ENCODE measurements around the gene HOXA10. TPM values are rescaled to one million over a fixed set of nuclear protein-coding genes. Genes with fewer than 3 reads are reported as not detected.

Gene HOXA10
- total RNA-seq, 1 experiment from 2014 or later = 3.9 TPM

DNA sequence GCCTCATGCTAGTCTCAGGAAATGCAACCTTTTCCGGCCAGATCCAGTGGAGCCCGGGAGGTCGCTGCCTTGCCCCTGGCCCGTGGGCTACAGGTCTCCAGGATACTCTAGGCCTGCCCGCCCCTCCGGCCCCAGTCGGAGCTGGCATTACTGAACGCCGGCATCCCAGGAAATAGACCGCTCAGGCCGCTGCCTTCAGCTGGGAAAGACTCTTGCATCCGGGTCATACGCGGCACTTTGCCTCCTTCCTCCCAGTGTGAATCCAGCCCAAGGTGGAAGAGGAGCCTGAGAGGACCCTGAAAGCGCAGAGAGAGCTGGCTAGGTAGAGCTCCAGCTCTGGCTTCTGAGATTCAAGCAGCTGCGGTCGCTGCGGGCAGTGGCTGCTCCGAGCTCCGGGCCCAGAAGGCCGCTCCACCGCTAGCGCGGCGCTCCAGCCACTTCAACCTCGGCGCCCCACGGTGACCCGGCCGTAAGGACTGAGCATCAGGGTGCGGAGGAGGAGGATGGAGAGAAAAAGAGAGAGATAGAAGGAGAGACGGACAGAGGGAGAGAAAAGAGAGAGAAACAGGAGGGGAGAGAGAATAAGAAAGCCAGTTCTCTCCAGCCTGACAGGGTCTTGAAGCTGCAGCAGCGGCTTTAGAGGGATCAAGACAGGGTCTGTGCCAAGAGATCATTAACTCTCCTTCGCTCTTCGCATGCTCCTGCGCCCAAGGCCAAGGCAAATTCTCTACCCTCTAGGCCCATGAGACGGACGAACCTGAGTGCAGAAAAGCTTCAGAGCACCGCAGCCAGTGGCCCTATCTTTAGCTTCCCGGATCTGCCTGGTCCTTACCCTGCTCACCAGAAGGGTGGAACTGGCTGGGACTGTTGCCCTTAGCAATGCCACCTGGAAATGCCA is 1.8 kb upstream of the HOXA10 start:
- DNase-seq (ENCODE audit: unreplicated experiment) = no peak
- no peaks in the 10 kb centered on the region for H3K9me3 Mint-ChIP-seq (ENCODE audit: unreplicated experiment)
- peaks cover 11% of the 10 kb centered on the region for H3K36me3 Mint-ChIP-seq (ENCODE audit: insufficient read depth, unreplicated experiment)
- intact Hi-C loops (cut with micrococcal nuclease) = no loop called here
- TF ChIP-seq, protein P1, sequence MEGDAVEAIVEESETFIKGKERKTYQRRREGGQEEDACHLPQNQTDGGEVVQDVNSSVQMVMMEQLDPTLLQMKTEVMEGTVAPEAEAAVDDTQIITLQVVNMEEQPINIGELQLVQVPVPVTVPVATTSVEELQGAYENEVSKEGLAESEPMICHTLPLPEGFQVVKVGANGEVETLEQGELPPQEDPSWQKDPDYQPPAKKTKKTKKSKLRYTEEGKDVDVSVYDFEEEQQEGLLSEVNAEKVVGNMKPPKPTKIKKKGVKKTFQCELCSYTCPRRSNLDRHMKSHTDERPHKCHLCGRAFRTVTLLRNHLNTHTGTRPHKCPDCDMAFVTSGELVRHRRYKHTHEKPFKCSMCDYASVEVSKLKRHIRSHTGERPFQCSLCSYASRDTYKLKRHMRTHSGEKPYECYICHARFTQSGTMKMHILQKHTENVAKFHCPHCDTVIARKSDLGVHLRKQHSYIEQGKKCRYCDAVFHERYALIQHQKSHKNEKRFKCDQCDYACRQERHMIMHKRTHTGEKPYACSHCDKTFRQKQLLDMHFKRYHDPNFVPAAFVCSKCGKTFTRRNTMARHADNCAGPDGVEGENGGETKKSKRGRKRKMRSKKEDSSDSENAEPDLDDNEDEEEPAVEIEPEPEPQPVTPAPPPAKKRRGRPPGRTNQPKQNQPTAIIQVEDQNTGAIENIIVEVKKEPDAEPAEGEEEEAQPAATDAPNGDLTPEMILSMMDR (IDR thresholded peaks at IDR 0.05; ENCODE audit: unreplicated experiment) = no peak
- no peak overlapping the region for H3K4me3 Mint-ChIP-seq (ENCODE audit: unreplicated experiment)
- H3K27ac Mint-ChIP-seq (ENCODE audit: low read depth, unreplicated experiment) = no peak overlapping the region
- no peaks in the 10 kb centered on the region for H3K27me3 Mint-ChIP-seq (ENCODE audit: insufficient read depth, unreplicated experiment)
- CTCF ChIA-PET = interaction anchor here (0.6 to 1.8 kb wide), 5 partner anchors 9 to 844 kb away, joined by 3 to 8 read pairs (median 3); partner anchors contain the start of gene HOXA11
- POLR2A ChIA-PET = interaction anchor here (0.5 to 1.3 kb wide), 3 partner anchors 313 to 411 kb away, joined by 3 read pairs; no protein-coding TSS in a partner anchor
- peaks cover 12% of the 10 kb centered on the region for H3K4me1 Mint-ChIP-seq (ENCODE audit: insufficient read depth, unreplicated experiment)
- no TSS peak for BruUV-seq (replicated peaks)

DNA sequence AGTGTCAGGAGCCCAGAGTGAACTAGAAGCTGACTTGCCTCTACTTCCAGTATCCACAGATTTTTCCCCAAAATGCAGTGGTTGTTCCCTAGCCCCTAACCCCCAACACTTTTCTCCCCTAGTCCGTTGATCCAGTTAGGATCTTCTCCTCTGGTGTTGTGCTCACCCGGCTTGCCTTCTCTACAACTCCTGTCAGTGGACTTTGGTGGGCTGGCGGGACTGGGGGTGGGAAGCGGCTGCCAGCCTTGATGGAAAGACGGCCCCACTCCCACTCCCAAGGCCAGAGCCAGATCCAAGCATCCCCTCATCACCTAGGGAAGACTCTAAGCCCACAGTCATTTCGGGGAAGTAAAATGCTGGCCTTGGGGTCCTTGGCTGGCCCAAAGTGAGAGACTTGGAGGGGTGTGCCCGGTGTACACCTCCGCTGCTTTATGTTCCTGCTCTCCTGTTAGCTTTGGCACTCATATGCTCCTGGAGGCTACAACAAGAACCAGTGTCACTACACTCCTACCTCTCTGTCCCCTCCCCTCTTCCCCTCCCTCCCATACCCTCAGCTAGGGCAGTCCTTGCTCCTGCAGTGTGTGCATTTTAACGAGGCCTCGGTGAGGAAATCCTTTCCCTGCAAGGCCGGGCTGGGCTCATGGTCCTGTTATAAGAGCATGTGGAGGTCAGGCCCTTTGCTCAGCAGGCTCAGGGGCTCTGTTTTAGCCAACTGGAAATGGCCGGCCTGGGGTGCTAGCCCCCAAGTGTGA is 930 bp upstream of the HOXA10 start:
- H3K36me3 Mint-ChIP-seq (ENCODE audit: insufficient read depth, unreplicated experiment) = peaks cover 11% of the 10 kb centered on the region
- no peak for DNase-seq (ENCODE audit: unreplicated experiment)
- H3K4me3 Mint-ChIP-seq (ENCODE audit: unreplicated experiment) = peak overlapping the region; percentile 59
- intact Hi-C loops (cut with micrococcal nuclease) = no loop called here
- no TSS peak for BruUV-seq (replicated peaks)
- TF ChIP-seq, protein P1 (IDR thresholded peaks at IDR 0.05; ENCODE audit: unreplicated experiment) = no peak
- no peak overlapping the region for H3K27ac Mint-ChIP-seq (ENCODE audit: low read depth, unreplicated experiment)
- H3K9me3 Mint-ChIP-seq (ENCODE audit: unreplicated experiment) = no peaks in the 10 kb centered on the region
- POLR2A ChIA-PET = interaction anchor here (0.5 to 1.3 kb wide), 4 partner anchors 312 to 495 kb away, joined by 3 read pairs; no protein-coding TSS in a partner anchor
- no peaks in the 10 kb centered on the region for H3K27me3 Mint-ChIP-seq (ENCODE audit: insufficient read depth, unreplicated experiment)
- CTCF ChIA-PET = interaction anchor here (1.3 kb wide), 1 partner anchor 400 kb away, joined by 3 read pairs; no protein-coding TSS in a partner anchor
- peaks cover 12% of the 10 kb centered on the region for H3K4me1 Mint-ChIP-seq (ENCODE audit: insufficient read depth, unreplicated experiment)

DNA sequence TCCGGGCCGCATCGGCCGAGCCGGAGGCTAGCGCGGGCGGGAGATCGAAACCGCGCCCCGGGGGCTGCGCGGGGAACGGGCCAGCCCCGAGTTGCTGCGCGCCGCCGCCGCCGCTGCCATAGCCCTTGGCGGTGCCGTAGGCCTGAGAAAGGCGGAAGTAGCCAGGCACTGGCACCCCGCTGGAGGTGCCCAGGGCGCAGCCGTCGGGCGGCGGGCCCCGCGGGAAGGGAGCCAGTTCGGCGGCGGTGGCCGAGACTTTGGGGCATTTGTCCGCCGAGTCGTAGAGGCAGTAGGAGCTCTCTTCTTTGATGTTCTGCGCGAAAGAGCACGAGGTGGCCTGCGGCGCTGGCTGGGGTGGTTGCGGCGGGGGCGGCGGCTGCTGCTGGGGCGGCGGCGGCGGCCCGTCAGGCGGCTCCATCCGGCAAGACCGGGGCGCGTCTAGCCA is 587 bp downstream of the HOXA10 start:
- CTCF ChIA-PET = interaction anchor here (0.5 to 1.5 kb wide), 3 partner anchors 11 to 1383 kb away, joined by 3 to 14 read pairs (median 3); no protein-coding TSS in a partner anchor
- intact Hi-C loops (cut with micrococcal nuclease) = no loop called here
- POLR2A ChIA-PET = interaction anchor here (0.5 to 6.3 kb wide), 12 partner anchors 11 to 796 kb away, joined by 3 to 59 read pairs (median 8); partner anchors contain the start of genes HOXA1, HOXA5 and HOXA6
- H3K4me1 Mint-ChIP-seq (ENCODE audit: insufficient read depth, unreplicated experiment) = peaks cover 18% of the 10 kb centered on the region
- peaks cover 11% of the 10 kb centered on the region for H3K36me3 Mint-ChIP-seq (ENCODE audit: insufficient read depth, unreplicated experiment)
- no peaks in the 10 kb centered on the region for H3K27me3 Mint-ChIP-seq (ENCODE audit: insufficient read depth, unreplicated experiment)
- no peak overlapping the region for H3K27ac Mint-ChIP-seq (ENCODE audit: low read depth, unreplicated experiment)
- H3K9me3 Mint-ChIP-seq (ENCODE audit: unreplicated experiment) = no peaks in the 10 kb centered on the region
- H3K4me3 Mint-ChIP-seq (ENCODE audit: unreplicated experiment) = peak overlapping the region; percentile 79
- no TSS peak for BruUV-seq (replicated peaks)
- TF ChIP-seq, protein P1 (IDR thresholded peaks at IDR 0.05; ENCODE audit: unreplicated experiment) = no peak
- peak; percentile 17 for DNase-seq (ENCODE audit: unreplicated experiment)
